CD4-positive, alpha-beta T cell treated with Interleukin-17A for 4 hours (primary cell): Measurements from ENCODE around the gene PEX10.
A peak's percentile ranks its signal among the peaks of the same experiment; 100 is the strongest.
"Not testable (repeated sequence)": the region's sequence is repeated elsewhere in the genome, so short reads cannot be mapped to it uniquely, and the experiment has no call there.

ENCODE experiments used
- DNase-seq: peaks from one replicate; pipeline ENCODE4 v3.0.0-alpha.2; 2020; ENCODE audit warnings: mixed read lengths

PEX10 gene

GRCh38 chr1:2412395-2412772, at the start of gene PEX10:
Gene PEX10, minus strand, starts transcription at chr1:2412564. Its CDS starts 62 bp downstream, at chr1:2412502.
- peak; percentile 99 for DNase-seq

GRCh38 chr1:2460996-2461751, 48.8 kb upstream of the PEX10 start:
- DNase-seq = no peak

- DNase-seq = no peak
These were observed 47.8 kb upstream of the PEX10 start for GRCh38 chr1:2460203-2460602.

DNA sequence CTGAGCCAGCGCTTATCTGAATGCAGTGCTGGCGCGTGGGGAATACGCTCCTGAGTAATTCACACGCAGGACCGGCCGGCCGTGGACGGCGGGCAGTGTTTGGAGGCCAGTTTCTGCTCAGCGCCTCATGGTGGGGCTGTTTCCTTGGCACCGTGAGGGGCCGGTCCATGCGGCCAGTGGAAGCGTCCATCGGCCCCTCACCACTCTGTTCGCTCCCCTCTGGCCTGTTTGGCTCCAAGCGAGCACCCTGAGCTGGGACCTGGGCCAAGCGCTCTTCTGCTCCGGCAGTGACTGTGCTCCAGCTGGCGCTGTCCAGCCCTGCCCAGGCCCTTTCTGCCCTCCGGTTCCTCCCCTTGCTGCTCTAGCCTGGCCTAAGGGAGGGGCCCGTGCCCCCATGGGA, 47.4 kb upstream of the PEX10 start:
- no peak for DNase-seq

- DNase-seq = not testable (repeated sequence)
These were observed 46.9 kb upstream of the PEX10 start for GRCh38 chr1:2459102-2459753.

DNA sequence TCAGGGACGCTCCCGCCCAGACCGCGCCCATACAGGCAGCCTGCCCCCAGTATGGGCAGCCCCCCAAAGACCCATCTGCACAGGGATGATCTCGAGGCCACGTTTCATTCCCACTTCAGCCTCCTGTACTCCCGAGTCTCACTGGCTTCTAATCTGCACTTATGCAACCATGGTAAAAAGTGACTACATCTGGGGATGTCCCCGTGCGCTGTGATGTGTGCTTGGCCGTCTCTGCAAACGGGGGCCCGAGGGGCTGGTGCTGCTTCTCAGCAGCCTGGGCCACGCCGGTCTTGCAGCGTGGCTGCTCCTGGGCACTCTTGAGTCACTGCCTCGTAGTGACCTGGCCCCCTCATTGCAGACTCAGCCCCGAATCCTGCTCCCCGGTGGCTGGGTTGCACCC, 46.3 kb upstream of the PEX10 start:
- DNase-seq = no peak

GRCh38 chr1:2457444-2457843, 45.1 kb upstream of the PEX10 start:
- no peak for DNase-seq

DNA sequence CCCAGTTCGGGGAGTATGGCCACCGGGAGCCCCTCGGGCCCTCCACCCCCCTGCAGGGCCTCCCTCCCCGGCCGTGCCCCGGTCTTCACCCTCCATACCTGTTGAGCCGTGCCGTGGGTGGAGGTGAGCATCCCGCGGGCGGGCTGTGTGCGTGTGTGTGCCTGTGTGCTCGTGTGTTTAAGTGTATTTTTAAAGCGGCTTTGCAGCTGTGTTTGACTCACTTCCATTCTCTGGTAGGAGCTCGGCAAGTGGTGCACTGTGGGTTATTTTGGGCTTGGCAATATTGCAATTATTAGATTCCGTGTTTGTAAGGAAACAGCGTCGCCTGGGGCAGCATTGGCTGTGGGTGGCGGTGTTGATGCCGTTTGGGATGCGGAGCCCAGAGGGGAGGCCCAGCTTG, 43.4 kb upstream of the PEX10 start:
- no peak for DNase-seq

GRCh38 chr1:2454227-2454626, 41.9 kb upstream of the PEX10 start:
- DNase-seq = no peak

DNA sequence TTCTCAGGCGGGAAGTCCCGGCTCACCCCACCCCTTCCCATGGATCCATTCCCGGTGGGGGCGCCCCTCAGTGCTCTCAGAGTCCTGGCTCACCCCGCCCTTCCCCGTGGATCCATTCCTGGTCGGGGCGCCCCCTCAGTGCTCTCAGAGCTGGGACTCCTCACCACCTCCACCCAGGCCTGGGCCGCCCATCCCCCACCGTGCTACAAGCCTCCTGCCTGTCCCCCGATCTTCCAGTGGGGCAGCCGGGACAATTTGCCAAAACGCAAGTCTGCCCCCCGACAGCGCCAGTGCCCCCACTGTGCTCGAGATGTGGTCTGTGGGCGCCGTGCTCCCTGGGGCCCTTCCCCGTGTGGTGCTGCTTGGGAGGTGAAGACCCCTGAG, 40.6 kb upstream of the PEX10 start:
- DNase-seq = no peak

GRCh38 chr1:2452201-2452931, 40.0 kb upstream of the PEX10 start:
- no peak for DNase-seq

- DNase-seq = no peak
These were observed 39.4 kb upstream of the PEX10 start for GRCh38 chr1:2451741-2452140.

DNA sequence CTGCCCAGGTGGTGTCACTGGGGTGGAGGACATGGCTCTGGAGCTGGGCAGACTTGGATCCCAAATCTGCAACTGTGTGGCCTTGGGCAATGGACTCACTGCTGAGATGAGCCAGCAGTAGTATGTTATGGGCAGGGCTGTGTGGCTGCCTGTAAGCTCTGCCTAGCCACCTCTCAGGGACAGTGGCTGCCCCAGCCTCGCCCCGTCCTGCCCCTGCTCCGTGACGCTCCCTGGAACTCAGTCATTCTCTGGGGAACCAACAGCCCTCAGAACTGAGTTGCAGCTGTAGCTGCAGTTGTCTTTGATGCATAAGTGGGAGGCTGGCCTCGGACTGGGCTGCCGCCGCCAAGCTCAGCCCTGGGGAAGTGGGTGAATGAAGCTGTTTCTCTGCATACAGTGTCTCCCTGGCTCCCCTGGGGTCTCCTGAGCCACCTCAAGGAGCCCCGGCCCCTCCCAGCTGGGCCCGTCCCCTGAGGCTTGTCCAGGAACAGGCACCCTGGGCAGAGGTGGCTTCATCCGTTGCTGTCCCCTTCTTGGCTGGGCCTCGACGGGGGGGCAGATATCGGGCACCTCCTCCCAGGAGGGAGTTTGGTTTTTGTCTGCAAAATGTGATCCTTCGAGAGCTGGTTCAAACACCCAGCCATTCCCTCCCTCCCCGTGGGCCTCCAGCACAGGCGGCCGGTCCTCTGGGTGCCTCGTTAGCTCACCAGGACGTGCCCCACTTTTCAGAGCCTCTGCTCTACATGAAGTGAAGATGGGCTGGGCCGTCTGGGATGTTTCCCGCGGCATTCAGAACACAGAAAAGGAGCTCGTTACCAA, 37.5 kb upstream of the PEX10 start:
- DNase-seq = no peak

DNA sequence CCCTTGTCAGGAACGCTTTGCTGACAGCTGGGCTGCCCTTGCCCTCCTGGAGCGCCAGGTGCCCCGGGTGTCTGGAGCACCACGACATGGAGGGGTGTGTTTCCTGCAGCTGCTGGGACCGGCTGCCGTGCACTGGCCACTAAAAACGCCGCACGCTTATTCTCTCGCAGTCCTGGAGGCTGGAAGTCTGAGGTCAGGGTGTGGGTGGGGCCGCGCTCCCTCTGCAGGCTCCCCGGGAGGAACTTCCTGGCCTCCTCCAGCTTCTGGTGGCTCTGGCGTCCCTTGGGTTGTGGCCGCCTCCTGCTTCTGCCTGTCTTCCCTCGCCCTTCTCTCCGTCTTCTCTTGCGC, 35.7 kb upstream of the PEX10 start:
- DNase-seq = no peak

GRCh38 chr1:2447276-2448097, 35.1 kb upstream of the PEX10 start:
- no peak for DNase-seq

DNA sequence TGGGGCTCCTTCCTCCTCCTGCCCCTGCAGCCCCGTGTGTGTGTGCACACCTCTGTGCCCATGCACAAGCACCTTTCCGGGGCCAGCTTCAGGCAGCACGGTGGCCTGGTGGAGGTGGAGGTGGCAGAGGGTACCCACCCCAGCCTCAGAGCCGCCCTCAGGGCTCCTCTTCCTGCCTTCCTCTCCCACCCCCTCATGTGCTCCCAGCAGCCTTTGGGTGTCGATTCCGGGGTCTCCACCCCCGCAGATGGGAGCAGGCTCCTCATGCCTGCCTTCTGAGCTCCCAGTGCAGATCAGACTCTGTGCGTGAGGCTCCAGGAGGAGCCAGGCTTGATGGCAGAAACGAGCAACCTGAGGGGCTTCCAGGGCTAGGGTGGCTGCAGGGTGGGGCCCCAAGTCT, 34.5 kb upstream of the PEX10 start:
- DNase-seq = no peak

DNA sequence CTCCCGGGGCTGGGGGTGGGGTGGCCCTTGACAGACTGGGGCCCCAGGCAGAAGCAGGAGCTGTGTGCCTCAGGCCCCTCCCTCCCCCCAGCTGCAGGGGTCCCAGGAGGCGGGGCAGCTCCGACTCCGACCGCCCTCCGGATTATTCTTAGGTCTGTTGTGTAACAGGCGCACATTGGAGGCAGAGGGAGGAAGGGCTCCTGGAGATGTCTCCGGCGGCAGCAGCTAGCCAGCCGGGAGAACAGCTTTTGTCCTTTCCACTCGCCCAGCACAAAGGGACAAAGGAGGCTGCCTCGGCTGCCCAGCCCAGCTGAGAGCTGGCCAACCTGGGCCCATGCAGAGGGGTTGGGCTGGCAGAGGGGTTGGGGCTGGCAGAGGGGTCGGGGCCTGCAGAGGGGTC, 34.0 kb upstream of the PEX10 start:
- no peak for DNase-seq

- DNase-seq = no peak
These were observed 33.5 kb upstream of the PEX10 start for GRCh38 chr1:2445823-2446215.

GRCh38 chr1:2445162-2445822, 32.9 kb upstream of the PEX10 start:
- no peak for DNase-seq

DNA sequence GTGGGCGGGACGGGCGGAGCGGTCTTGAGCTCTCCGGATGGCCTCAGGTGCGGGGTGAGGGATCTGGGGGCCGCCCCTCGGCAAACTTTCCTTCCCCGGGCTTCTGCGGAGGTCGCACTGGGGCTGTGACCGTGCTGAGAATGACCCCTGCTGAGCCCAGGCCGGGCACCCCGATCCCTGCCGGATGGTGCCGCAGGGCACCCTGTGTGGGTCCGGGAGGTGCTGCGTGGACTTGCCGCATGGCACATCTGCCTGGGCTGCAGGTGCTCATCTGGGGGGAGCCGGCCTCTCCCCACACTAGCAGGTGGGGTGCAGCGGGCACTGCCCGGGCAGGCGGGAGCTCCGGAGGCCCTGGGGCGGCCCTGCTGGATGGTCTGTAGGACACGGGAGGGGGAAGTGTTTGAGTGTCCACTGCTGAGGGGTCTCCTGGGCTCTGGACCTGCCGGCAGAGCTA, 31.8 kb upstream of the PEX10 start:
- no peak for DNase-seq

DNA sequence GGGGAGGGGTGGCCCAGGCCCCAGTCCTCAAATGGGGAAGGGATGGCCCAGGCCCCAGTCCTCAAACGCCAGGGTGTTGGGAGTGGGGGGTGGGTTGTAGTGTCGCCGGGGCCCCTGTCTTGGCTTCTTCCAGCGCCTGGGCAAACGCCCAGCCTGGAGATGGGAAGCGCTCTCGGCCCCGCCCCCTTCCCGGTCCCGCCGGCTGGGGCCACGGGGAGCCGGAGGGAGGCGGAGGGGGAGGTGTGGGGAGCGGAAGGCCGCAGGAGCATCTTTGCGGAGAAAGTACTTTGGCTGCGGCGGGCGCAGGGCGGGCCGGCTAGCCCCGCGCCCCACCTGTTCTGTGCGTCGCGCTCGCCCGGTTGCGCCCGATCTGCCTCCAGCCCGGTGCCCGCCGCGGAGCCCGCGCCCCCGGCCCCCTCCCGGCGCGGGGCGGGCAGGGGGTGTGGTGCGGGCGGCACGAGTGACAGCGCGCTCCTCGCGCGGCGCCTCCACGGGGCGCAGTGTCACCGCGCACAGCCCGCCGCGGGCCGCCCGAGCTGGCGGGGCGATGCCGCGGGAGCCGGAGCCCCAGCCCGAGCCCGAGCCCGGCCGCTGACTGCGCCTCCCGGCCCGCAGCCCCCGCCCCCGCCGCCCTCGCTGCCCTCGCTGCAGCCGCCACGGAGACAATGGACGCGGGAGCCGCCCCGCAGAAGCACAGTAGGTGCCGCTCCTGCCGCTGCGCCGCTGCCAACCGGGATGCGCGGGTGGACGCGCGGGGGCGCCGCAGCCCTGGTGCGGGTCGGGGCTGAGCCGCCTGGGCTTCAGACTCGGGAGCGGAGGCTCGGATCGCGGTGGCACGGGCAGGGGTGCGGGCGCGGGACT, 31.1 kb upstream of the PEX10 start:
- peak; percentile 48 for DNase-seq
